ENCODE results near the gene TEX47. TPM values are rescaled to one million over a fixed set of nuclear protein-coding genes. Genes with fewer than 3 reads are reported as not detected.

TEX47 gene
- total RNA-seq, 2 donors from 2014 or later: not detected

- Histone ChIP-seq H3K9me3 (no peaks in the 10 kb centered on the region), H3K36me3 (no peaks in the 10 kb centered on the region), H3K27me3 (peaks cover 23% of the 10 kb centered on the region), H3K9ac (ENCODE audit: low read depth in 2 of 2, low read length in 2 of 2) (no peak overlapping the region), H3K4me1 (peaks cover 4% of the 10 kb centered on the region), H3K4me3 (no peak overlapping the region), H3K27ac (no peak overlapping the region)
- no peak for DNase-seq
- intact Hi-C loops (cut with DNase I): no loop called here
- TF ChIP-seq, protein P1, sequence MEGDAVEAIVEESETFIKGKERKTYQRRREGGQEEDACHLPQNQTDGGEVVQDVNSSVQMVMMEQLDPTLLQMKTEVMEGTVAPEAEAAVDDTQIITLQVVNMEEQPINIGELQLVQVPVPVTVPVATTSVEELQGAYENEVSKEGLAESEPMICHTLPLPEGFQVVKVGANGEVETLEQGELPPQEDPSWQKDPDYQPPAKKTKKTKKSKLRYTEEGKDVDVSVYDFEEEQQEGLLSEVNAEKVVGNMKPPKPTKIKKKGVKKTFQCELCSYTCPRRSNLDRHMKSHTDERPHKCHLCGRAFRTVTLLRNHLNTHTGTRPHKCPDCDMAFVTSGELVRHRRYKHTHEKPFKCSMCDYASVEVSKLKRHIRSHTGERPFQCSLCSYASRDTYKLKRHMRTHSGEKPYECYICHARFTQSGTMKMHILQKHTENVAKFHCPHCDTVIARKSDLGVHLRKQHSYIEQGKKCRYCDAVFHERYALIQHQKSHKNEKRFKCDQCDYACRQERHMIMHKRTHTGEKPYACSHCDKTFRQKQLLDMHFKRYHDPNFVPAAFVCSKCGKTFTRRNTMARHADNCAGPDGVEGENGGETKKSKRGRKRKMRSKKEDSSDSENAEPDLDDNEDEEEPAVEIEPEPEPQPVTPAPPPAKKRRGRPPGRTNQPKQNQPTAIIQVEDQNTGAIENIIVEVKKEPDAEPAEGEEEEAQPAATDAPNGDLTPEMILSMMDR (IDR thresholded peaks at IDR 0.05): no peak
Measured at GRCh38 chr7:88756802-88757201, 38.7 kb downstream of the TEX47 start.

- H3K27me3 ChIP-seq: no peaks in the 10 kb centered on the region
- intact Hi-C loops (cut with DNase I): no loop called here
- H3K27ac ChIP-seq: no peak overlapping the region
- no peaks in the 10 kb centered on the region for H3K4me1 ChIP-seq
- DNase-seq: no peak
- no peaks in the 10 kb centered on the region for H3K9me3 ChIP-seq
- no peak overlapping the region for H3K4me3 ChIP-seq
- H3K36me3 ChIP-seq: no peaks in the 10 kb centered on the region
- TF ChIP-seq, protein P1 (IDR thresholded peaks at IDR 0.05): no peak
- no peak overlapping the region for H3K9ac ChIP-seq (ENCODE audit: low read depth in 2 of 2, low read length in 2 of 2)
Measured at GRCh38 chr7:88746126-88746525, 49.4 kb downstream of the TEX47 start.

Other genes with a start within 250 kb of the TEX47 start
- gene ZNF804B, start 36.0 kb downstream of the TEX47 start, total RNA-seq: not detected